BE2C (cell line): ENCODE results near the gene LCE3A.

ENCODE experiments used
- DNase-seq: peaks from one replicate; pipeline ENCODE4 v3.0.0-alpha.2; 2020
- H3K27me3 ChIP-seq: fragments of 250-450 bp; sonication (Bioruptor Pico); 2 replicates; pipeline ENCODE4 v1.5.1; 2020; ENCODE audit warnings: mild to moderate bottlenecking
- H3K36me3 ChIP-seq: fragments of 250-450 bp; sonication (Bioruptor Pico); 2 replicates; pipeline ENCODE4 v1.5.1; 2020; ENCODE audit warnings: mild to moderate bottlenecking
- H3K4me1 ChIP-seq: fragments of 250-450 bp; sonication (Bioruptor Pico); 2 replicates; pipeline ENCODE4 v1.5.1; 2020
- H3K4me3 ChIP-seq: 2 replicates; pipeline ENCODE4 v1.5.1; 2011; ENCODE audit warnings: low read depth, low read length
- H3K9me3 ChIP-seq: fragments of 250-450 bp; sonication (Bioruptor Pico); 2 replicates; pipeline ENCODE4 v1.5.1; 2020
- TF ChIP-seq, protein P1 (sequence below): IDR thresholded peaks from 2 replicates; pipeline ENCODE4 v1.5.1; 2012; ENCODE audit warnings: mild to moderate bottlenecking, low read depth, low read length

The LCE3A gene

GRCh38 chr1:152626744-152627143, 3.8 kb upstream of the LCE3A start:
- no peaks in the 10 kb centered on the region for H3K9me3 ChIP-seq
- no peak for DNase-seq
- H3K36me3 ChIP-seq = no peaks in the 10 kb centered on the region
- TF ChIP-seq, protein P1, sequence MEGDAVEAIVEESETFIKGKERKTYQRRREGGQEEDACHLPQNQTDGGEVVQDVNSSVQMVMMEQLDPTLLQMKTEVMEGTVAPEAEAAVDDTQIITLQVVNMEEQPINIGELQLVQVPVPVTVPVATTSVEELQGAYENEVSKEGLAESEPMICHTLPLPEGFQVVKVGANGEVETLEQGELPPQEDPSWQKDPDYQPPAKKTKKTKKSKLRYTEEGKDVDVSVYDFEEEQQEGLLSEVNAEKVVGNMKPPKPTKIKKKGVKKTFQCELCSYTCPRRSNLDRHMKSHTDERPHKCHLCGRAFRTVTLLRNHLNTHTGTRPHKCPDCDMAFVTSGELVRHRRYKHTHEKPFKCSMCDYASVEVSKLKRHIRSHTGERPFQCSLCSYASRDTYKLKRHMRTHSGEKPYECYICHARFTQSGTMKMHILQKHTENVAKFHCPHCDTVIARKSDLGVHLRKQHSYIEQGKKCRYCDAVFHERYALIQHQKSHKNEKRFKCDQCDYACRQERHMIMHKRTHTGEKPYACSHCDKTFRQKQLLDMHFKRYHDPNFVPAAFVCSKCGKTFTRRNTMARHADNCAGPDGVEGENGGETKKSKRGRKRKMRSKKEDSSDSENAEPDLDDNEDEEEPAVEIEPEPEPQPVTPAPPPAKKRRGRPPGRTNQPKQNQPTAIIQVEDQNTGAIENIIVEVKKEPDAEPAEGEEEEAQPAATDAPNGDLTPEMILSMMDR = no peak
- no peaks in the 10 kb centered on the region for H3K4me1 ChIP-seq
- no peaks in the 10 kb centered on the region for H3K27me3 ChIP-seq
- no peak overlapping the region for H3K4me3 ChIP-seq

DNA sequence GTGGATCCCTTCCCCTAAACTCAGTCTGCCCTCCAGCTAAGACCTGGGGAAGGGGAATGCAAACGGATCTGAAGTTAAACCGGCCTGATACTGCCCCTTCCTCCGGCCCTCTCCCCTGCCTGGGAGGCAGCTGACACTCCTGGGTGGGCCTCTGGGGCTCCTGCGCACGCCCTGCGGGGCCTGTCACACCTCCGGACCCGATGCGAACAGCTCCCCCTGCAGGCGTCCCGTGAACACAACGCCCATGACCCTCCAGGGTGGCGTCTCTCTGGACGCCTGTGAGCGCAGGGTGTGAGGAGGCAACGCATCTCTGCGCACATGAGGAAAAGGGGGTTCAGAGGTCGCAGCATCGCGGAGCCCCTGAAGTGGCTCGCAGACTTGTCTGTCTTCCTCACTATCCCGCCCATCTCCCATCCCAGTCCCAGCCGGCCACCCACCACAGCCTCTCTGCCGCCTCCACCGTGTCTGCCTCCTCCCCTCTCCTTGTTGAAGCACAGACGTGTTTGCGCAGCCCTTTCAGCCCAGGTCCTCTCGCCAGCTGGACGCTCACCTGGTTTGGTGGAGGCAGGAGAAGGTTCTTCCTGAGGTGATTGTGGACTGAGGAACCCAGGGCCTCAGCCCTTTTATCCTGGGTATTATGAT, 421 bp upstream of the LCE3A start:
- TF ChIP-seq, protein P1 = peak; percentile 20; the same call in 1 of the 2 replicates
- DNase-seq = peak; percentile 25
- Histone ChIP-seq H3K36me3 (no peaks in the 10 kb centered on the region), H3K9me3 (no peaks in the 10 kb centered on the region), H3K4me3 (no peak overlapping the region), H3K4me1 (no peaks in the 10 kb centered on the region), H3K27me3 (no peaks in the 10 kb centered on the region)

DNA sequence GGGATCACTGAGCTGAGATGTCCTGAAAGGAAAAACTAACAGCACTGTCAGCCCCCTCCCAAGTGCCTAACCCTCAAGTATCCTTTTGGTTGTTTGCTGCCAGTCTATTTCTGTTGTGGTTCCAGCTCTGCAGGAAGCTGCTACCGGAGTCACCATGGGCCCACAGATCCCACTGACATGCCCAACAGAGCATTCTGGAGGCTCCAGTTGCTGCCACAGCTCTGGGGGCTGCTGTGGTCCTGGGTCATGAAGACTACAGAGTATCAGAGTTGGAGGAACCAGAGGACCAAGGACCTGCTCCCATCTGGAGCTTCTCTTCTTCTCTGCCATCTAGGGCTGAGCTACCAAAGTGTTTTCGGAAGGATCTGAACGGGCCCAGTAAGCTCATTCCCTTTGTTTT, 910 bp downstream of the LCE3A start:
- H3K4me1 ChIP-seq = no peaks in the 10 kb centered on the region
- no peak overlapping the region for H3K4me3 ChIP-seq
- no peaks in the 10 kb centered on the region for H3K27me3 ChIP-seq
- no peak for DNase-seq
- H3K9me3 ChIP-seq = no peaks in the 10 kb centered on the region
- no peaks in the 10 kb centered on the region for H3K36me3 ChIP-seq
- TF ChIP-seq, protein P1 = no peak

DNA sequence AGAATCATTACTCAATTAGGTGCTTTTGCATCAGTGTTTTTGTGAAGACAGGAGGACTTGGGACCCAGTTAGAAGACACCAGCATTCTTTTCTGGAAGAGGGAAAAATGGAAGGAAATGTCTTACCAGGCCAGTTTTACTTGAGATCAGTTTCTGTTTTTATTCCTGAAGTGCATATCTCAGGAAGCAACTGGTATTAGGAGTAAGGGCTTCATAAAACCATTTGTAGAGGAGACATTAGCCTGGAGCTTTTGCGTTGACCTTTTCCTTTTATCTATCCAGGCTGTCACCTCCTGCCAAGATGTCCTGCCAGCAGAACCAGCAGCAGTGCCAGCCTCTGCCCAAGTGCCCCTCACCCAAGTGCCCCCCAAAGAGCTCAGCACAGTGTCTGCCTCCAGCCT, 9.4 kb downstream of the LCE3A start, which contains the start of gene LCE3B:
Gene LCE3B, plus strand, starts transcription at position 301 of the 400 bp plus-strand sequence. Its CDS starts 0 bp downstream, at position 301.
- Histone ChIP-seq H3K9me3 (no peaks in the 10 kb centered on the region), H3K36me3 (no peaks in the 10 kb centered on the region), H3K4me3 (no peak within 1 kb of the TSS), H3K4me1 (no peaks in the 10 kb centered on the region), H3K27me3 (no peaks in the 10 kb centered on the region)
- TF ChIP-seq, protein P1 = no peak
- no peak for DNase-seq

- H3K4me3 ChIP-seq = no peak within 1 kb of the TSS
- H3K36me3 ChIP-seq = no peaks in the 10 kb centered on the region
- no peaks in the 10 kb centered on the region for H3K9me3 ChIP-seq
- DNase-seq = no peak
- no peaks in the 10 kb centered on the region for H3K27me3 ChIP-seq
- TF ChIP-seq, protein P1 = no peak
- no peaks in the 10 kb centered on the region for H3K4me1 ChIP-seq
Observed at GRCh38 chr1:152599934-152600333, 23.0 kb downstream of the LCE3A start, which contains the start of gene LCE3C. TSS of gene LCE3C (plus strand) at chr1:152600234. CDS start at chr1:152600732, 498 bp downstream.

DNA sequence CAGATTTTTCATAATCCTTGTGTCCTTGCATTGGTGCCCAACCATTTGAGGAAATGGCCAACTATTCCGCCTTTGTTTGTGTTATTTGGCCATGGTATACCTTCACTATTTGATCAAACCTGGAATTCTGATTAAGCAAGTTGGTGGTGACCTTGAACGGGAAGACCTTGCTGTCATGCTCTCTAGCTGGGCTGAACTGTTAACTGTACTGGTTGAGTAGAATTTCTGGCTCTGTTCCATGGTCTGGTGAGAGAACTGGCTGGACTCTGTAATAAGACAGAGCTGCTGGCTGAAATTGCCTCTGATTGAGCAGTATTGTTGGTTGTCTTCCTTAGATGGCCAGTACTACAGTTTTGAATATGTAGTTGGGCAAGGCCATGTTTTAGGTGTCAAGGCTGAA, 25.9 kb downstream of the LCE3A start:
- no peaks in the 10 kb centered on the region for H3K4me1 ChIP-seq
- no peaks in the 10 kb centered on the region for H3K36me3 ChIP-seq
- no peak for DNase-seq
- TF ChIP-seq, protein P1 = no peak
- H3K4me3 ChIP-seq = no peak overlapping the region
- no peaks in the 10 kb centered on the region for H3K9me3 ChIP-seq
- no peaks in the 10 kb centered on the region for H3K27me3 ChIP-seq
